ENCODE data around the gene CTNNA3.

The CTNNA3 gene

DNA sequence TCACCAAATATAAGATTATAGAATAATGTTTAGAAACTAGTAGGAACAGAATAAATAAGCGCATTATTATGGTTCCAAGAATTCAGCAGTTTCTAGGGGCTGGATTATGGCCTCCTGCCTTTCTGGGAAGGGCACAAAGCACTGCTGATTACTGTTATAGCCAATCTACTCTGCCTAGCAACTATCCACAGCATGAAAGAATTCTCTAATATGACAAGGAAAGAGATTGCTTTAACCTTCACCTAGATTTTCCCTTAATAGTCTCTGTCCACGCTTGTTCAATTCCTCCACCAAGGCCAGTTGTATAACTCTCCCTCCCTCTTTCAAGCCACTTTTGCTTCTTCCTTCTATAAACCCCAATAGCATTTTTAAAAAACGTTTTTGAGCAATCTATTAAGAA is 1803.7 kb downstream of the CTNNA3 start:
- no peak for DNase-seq

GRCh38 chr10:65891073-65891981 is 1804.7 kb downstream of the CTNNA3 start:
- peak; percentile 69 for DNase-seq

- DNase-seq: no peak
Observed at GRCh38 chr10:65864529-65864928, 1831.5 kb downstream of the CTNNA3 start.

DNA sequence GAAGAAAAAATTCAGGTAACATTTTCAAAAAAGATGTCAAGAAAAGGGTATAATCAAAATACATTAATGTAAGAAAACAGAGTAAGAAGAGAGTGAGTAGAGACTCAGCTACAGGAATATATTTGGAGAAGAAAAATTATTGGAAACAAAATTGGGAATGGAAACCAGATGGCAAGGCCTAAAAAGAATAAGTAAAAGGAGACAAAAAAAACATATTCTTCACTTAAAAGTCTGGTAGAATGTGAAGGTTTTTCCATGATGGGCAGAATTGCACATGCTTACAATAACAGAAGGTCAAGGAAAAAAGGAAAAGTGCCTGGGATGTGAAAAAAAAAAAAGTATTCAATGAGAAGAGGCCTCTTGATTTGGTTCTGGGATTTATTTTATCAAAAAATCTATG is 1832.0 kb downstream of the CTNNA3 start:
- DNase-seq: no peak
